Osteocyte (in vitro differentiated cells): ENCODE measurements around the gene HIVEP3. TPM values are rescaled to one million over a fixed set of nuclear protein-coding genes. Genes with fewer than 3 reads are reported as not detected.

Source experiments
- DNase-seq: peaks from one replicate; pipeline ENCODE4 v3.0.0; 2021; ENCODE audit warnings: mixed read lengths; ENCODE audit not compliant: unreplicated experiment; ENCODE audit errors: extremely low spot score
- H3K27ac Mint-ChIP-seq: one replicate; pipeline ENCODE4 v1.8.0; 2021; ENCODE audit warnings: mild to moderate bottlenecking, mixed read lengths; ENCODE audit not compliant: unreplicated experiment
- H3K27me3 Mint-ChIP-seq: one replicate; pipeline ENCODE4 v1.8.0; 2021; ENCODE audit warnings: mixed read lengths; ENCODE audit not compliant: unreplicated experiment
- H3K36me3 Mint-ChIP-seq: one replicate; pipeline ENCODE4 v1.8.0; 2021; ENCODE audit warnings: mixed read lengths; ENCODE audit not compliant: unreplicated experiment
- H3K4me1 Mint-ChIP-seq: one replicate; pipeline ENCODE4 v1.8.0; 2021; ENCODE audit warnings: mixed read lengths; ENCODE audit not compliant: unreplicated experiment
- H3K4me3 Mint-ChIP-seq: one replicate; pipeline ENCODE4 v1.8.0; 2021; ENCODE audit warnings: mild to moderate bottlenecking, moderate library complexity, mixed read lengths; ENCODE audit not compliant: unreplicated experiment
- H3K9me3 Mint-ChIP-seq: one replicate; pipeline ENCODE4 v1.8.0; 2021; ENCODE audit warnings: mixed read lengths; ENCODE audit not compliant: unreplicated experiment
- CTCF ChIP-seq: fragments of 200-600 bp; sonication (generic); IDR thresholded peaks from 2 replicates; pipeline ENCODE4 v1.5.0; 2021; ENCODE audit warnings: antibody characterized with exemption, mild to moderate bottlenecking, moderate library complexity
- total RNA-seq: library from RNA; stranded (reverse); gene quantifications from 2 replicates; pipeline ENCODE4 v1.2.1, GENCODE V29; 2021

Gene HIVEP3
- total RNA-seq, 1 donor from 2014 or later, result 0.97 TPM

DNA sequence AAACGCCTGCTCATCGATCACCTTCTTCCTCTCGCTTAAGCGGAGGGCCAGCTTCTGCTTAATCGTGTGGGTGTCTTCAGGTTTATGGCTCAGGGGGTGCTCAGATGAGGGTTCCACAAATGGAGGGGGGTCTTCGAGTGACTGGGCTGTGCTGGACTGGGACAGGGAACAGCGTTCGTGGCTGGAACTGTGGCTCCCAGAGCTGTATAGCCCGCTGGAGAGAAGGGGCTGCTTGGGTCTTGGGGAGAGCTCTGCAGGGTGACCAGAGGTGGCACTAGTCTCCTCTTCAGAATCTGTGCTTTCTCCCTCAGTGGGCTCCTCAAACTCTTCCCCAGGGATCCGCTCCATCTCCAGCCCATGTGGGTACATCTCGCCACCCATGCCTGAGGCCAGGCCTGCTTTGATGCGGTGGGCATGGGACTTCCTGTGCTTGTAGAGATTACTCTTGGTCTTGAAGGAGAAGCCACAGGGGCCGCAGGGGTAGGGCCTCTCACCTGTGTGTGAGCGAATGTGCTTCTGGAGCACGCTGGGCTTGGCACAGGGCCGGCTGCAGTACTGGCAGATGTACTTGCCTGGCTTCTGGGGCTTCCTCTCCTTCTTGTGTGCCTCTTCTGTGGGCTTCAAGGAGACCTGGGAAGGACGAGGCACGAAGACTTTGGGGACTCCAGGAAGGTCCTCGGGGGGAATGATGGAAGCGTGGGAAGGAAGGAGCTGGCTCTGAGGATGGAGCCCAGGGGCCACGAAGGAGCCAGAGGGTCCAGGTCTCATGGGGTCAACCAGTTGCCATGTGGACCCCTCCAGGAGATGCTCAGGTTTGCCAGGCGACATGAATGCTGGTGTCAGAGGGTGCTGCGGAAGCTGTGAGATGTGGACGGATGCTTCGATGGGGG, 334.8 kb downstream of the HIVEP3 start:
- no peak for TF ChIP-seq CTCF
- peak; percentile 68 for DNase-seq
- Mint-ChIP-seq H3K27ac (no peak overlapping the region), H3K4me3 (no peak overlapping the region), H3K4me1 (no peaks in the 10 kb centered on the region), H3K9me3 (no peaks in the 10 kb centered on the region), H3K27me3 (no peaks in the 10 kb centered on the region), H3K36me3 (no peaks in the 10 kb centered on the region)

GRCh38 chr1:41582851-41583657, 335.7 kb downstream of the HIVEP3 start:
- Mint-ChIP-seq H3K36me3 (no peaks in the 10 kb centered on the region), H3K27me3 (no peaks in the 10 kb centered on the region), H3K27ac (no peak overlapping the region), H3K4me3 (no peak overlapping the region), H3K9me3 (no peaks in the 10 kb centered on the region), H3K4me1 (no peaks in the 10 kb centered on the region)
- no peak for TF ChIP-seq CTCF
- DNase-seq, result peak; percentile 75

DNA sequence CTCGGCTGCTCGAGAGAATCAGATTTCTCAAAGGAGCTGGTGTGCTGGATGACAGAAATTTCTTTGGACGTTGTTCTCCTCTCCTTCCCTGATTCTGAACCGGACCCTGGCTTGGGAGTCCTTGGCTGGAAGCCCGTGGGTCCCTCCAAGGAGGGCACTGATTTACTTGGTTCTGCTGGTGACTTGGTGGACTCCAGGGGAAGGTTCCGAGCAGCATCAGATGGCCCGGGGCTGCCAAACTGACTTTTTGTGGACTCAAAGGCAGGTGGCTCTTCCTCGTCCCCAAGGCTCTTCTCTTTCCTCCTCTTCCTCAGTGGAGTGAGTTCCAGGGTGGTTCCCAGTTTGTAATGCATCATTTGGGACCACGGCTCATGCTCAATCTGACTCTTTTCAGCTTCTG, 336.4 kb downstream of the HIVEP3 start:
- Mint-ChIP-seq H3K27ac (no peak overlapping the region), H3K4me3 (no peak overlapping the region), H3K27me3 (no peaks in the 10 kb centered on the region), H3K4me1 (no peaks in the 10 kb centered on the region), H3K9me3 (no peaks in the 10 kb centered on the region), H3K36me3 (no peaks in the 10 kb centered on the region)
- no peak for TF ChIP-seq CTCF
- peak; percentile 59 for DNase-seq

GRCh38 chr1:41582004-41582325, 336.8 kb downstream of the HIVEP3 start:
- H3K4me1 Mint-ChIP-seq, result no peaks in the 10 kb centered on the region
- TF ChIP-seq CTCF, result no peak
- no peaks in the 10 kb centered on the region for H3K9me3 Mint-ChIP-seq
- peak; percentile 79 for DNase-seq
- no peak overlapping the region for H3K4me3 Mint-ChIP-seq
- no peaks in the 10 kb centered on the region for H3K36me3 Mint-ChIP-seq
- H3K27me3 Mint-ChIP-seq, result no peaks in the 10 kb centered on the region
- no peak overlapping the region for H3K27ac Mint-ChIP-seq
